GM10266 (cell line): ENCODE results near the gene MADD.

Experiments used
- DNase-seq: peaks from one replicate; pipeline ENCODE4 v3.0.0; 2012; ENCODE audit errors: extremely low spot score
- TF ChIP-seq, protein P1 (sequence below): IDR thresholded peaks from 2 replicates; pipeline ENCODE4 v1.5.1; 2012; ENCODE audit warnings: mild to moderate bottlenecking, low read depth; ENCODE audit not compliant: control insufficient read depth, insufficient read depth; ENCODE audit errors: missing control alignments

Gene MADD

DNA sequence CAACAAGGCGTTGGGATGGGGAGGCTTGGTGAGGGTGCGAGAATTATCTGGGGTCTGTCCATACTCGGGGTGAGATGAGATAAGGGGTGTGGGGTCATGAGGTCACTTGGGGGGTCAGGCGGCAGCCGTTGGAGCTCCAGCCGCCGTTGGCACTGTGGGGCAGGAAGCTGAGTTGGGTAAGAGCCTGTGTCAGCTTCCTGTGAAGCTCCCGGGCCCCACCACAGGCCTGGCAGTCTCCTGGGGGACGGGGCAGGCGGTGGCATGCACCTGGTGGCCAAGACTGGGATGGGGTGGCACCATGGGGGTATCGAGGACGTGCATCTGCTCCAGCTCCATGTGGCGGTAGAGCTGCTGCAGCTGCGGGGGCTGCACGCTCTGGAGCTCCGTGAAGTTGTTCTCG, 89.7 kb downstream of the MADD start:
- TF ChIP-seq, protein P1, sequence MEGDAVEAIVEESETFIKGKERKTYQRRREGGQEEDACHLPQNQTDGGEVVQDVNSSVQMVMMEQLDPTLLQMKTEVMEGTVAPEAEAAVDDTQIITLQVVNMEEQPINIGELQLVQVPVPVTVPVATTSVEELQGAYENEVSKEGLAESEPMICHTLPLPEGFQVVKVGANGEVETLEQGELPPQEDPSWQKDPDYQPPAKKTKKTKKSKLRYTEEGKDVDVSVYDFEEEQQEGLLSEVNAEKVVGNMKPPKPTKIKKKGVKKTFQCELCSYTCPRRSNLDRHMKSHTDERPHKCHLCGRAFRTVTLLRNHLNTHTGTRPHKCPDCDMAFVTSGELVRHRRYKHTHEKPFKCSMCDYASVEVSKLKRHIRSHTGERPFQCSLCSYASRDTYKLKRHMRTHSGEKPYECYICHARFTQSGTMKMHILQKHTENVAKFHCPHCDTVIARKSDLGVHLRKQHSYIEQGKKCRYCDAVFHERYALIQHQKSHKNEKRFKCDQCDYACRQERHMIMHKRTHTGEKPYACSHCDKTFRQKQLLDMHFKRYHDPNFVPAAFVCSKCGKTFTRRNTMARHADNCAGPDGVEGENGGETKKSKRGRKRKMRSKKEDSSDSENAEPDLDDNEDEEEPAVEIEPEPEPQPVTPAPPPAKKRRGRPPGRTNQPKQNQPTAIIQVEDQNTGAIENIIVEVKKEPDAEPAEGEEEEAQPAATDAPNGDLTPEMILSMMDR = no peak
- no peak for DNase-seq

DNA sequence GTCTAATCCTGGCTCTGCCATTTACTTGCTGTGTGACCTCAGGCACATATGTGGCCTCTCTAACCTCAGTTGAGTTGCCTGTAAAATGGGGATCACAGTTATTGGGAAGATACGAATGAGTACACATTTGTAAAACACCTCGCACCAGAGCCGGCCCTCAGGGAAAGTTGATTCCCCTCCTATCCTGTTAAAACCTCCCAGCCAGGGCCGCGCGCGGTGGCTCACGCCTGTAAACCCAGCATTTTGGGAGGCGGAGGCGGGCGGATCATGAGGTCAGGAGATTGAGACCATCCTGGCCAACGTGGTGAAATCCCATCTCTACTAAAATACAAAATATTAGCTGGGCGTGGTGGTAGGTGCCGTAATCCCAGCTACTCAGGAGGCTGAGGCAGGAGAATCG, 90.4 kb downstream of the MADD start:
- TF ChIP-seq, protein P1 = no peak
- DNase-seq = no peak

DNA sequence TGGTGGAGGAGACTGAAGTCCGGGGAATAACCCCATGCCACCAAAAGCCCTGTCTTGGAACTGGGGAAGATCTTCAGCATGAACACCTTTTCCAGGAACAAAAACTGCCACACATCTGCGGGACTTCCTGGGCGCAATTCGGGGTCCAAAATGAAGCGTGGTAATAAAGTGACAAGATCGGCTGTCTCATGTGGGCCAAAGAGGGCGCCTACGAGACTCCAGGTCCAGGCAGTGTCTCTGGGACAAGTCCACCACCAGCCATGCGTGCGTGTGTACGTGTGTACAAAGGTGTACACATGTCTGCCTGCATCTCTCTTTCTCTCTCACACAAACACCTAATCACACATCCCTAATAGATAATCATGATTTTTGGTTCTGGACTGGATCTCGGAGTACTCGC, 91.5 kb downstream of the MADD start:
- no peak for DNase-seq
- TF ChIP-seq, protein P1 = no peak

DNA sequence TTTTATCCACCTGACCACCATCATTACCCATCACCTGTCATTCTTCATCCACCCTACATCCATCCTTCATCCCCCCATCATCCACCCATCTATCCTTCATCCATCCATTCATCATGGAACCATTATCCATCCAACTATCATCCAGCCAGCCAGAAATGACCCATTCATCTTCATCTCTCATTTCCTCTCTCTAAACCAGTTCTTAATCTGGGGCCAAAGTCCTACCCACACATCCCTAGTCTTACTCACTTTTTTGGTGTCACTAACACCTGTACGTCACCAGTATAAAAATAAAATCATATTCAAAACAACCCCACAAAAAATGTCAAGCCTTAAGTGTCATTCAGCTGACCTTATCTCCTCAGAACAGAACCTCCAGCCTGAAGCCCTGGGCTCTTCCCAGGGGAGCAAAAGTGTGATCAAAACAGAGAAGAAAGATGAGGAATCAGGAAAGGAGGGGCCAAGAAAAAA, 96.1 kb downstream of the MADD start:
- DNase-seq = no peak
- TF ChIP-seq, protein P1 = no peak

DNA sequence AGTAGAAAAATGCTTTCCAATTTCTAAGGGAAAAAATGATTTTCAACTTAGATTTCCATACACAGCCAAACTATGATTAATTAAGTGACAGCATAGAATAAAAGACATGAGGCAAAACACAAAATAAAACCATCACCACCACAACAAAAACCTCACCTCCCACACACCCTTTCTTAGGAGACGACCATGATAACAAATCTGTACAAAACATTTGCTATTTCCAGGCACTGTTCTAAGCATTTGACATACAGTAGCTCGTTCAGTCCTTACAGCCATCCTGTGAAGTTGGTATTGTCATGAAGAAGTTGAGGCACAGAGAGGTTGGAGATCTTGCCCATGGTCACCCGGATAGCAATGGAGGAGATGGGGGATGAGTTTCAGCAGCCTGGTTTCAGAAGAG, 99.7 kb downstream of the MADD start:
- no peak for DNase-seq
- TF ChIP-seq, protein P1 = no peak

DNA sequence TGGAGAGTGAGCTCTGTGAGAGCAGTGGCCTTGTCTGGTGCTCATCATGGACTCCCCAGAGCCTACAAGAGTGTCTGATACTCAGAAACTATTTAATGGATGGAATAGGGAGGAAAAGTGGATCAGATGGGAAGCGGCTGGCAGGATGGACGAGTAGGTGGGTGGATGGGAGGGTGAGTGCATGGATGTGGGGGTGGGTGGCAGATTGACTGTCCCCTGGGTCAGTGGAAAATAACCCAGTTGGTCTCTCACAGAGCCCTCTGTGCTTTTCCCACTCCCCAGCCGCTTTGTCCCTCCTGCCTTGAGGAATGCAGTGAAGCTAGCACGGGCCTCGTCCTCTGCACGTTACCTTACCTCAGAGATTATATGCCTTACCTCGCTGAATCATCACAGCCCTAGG, 102.5 kb downstream of the MADD start:
- TF ChIP-seq, protein P1 = no peak
- DNase-seq = no peak

DNA sequence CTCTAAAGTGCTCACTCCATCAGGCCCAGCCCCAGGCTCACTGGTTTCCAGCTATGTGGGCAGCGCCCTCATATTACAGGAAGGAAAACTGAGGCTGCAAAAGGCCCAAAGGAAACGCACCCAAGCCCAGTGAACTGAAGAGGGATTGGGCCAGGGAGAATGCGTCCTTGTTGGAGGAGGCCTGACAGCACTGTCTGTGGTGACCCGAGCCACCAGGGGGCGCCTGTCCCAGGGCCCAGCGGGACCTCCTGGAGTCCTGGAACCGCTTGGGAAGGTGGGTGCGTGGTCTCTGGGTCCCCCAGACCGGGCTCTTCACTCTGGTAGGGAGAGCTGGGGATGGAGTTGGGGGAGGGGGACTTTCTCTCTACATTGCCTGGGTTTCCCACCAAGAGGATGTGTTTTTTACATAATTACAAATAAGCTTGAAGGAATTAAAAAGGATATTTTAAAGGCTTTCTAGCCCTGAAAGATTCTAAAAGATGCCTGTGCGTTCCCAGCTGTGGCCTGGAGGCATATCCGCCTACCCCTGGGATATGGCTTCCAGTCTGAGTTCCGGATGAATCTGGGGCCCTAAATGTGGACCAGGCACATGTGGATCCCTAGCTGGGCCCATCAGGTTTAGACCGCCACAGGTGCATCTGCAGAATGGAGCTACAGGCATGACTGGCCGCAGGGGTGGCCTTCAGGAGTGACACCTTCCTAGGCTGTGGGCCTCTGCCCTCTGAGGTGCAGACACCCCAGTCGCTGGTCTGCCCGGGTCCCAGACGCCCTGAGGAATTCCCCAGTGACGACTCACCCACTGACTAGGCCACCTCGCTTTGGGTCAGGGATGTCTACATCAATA, 104.2 kb downstream of the MADD start:
- TF ChIP-seq, protein P1 = peak; percentile 93
- peak; percentile 82 for DNase-seq
